Neural cell (in vitro differentiated cells): ENCODE results near the gene EPS8L2. TPM values are rescaled to one million over a fixed set of nuclear protein-coding genes. Genes with fewer than 3 reads are reported as not detected.

ENCODE experiments used
- H2AFZ ChIP-seq: fragments of 200-600, 300-800 bp; sonication (generic), shearing (Covaris generic); 2 replicates; pipeline ENCODE4 v1.6.0; 2014; ENCODE audit warnings: low read depth, mild to moderate bottlenecking, antibody characterized with exemption, low read length, moderate library complexity
- H3F3A ChIP-seq: fragments of 200-600 bp; shearing (Covaris generic); 2 replicates; pipeline ENCODE4 v1.6.1; 2016; ENCODE audit warnings: mild to moderate bottlenecking, moderate library complexity, mixed read lengths, antibody characterized with exemption, low read length; ENCODE audit not compliant: insufficient read depth, poor library complexity, severe bottlenecking
- H3K27ac ChIP-seq: fragments of 200-600, 300-800 bp; sonication (generic), shearing (Covaris generic); 2 replicates; pipeline ENCODE4 v1.5.1; 2014; ENCODE audit warnings: mild to moderate bottlenecking, low read length, moderate library complexity
- H3K27me3 ChIP-seq: fragments of 300-800, 200-600 bp; sonication (generic), shearing (Covaris generic); 2 replicates; pipeline ENCODE4 v1.6.0; 2014; ENCODE audit warnings: mild to moderate bottlenecking, low read depth, low read length, moderate library complexity; ENCODE audit not compliant: insufficient read depth
- H3K36me3 ChIP-seq: fragments of 300-800, 200-600 bp; sonication (generic), shearing (Covaris generic); 2 replicates; pipeline ENCODE4 v1.5.1; 2014; ENCODE audit warnings: mild to moderate bottlenecking, antibody characterized with exemption, low read length, moderate library complexity; ENCODE audit not compliant: insufficient read depth
- H3K4me2 ChIP-seq: fragments of 300-800, 200-600 bp; sonication (generic), shearing (Covaris generic); 2 replicates; pipeline ENCODE4 v1.6.0; 2014; ENCODE audit warnings: mild to moderate bottlenecking, low read length
- H3K4me3 ChIP-seq: fragments of 300-800, 200-600 bp; sonication (generic), shearing (Covaris generic); 2 replicates; pipeline ENCODE4 v1.5.1; 2014; ENCODE audit warnings: mild to moderate bottlenecking, low read length, moderate library complexity
- H3K79me2 ChIP-seq: fragments of 200-600 bp; shearing (Covaris generic); replicated peaks from 2 replicates; pipeline ENCODE4 v1.6.0; 2014; ENCODE audit warnings: mild to moderate bottlenecking, low read length, moderate library complexity; ENCODE audit not compliant: insufficient read depth
- H3K9ac ChIP-seq: fragments of 300-800, 200-600 bp; sonication (generic), shearing (Covaris generic); 2 replicates; pipeline ENCODE4 v1.6.1; 2016; ENCODE audit warnings: mild to moderate bottlenecking, low read length, mixed read lengths
- H3K9me2 ChIP-seq: fragments of 200-600 bp; shearing (Covaris generic); 2 replicates; pipeline ENCODE4 v1.6.1; 2016; ENCODE audit warnings: mild to moderate bottlenecking, low read length, mixed read lengths; ENCODE audit not compliant: insufficient read depth
- H3K9me3 ChIP-seq: fragments of 200-600, 300-800 bp; sonication (generic), shearing (Covaris generic); 2 replicates; pipeline ENCODE4 v1.6.1; 2016; ENCODE audit warnings: mild to moderate bottlenecking, mixed run types, low read length, moderate library complexity, mixed read lengths
- H4K20me1 ChIP-seq: fragments of 200-600 bp; shearing (Covaris generic); 2 replicates; pipeline ENCODE4 v1.6.1; 2016; ENCODE audit warnings: mild to moderate bottlenecking, mixed run types; ENCODE audit not compliant: insufficient read depth
- CTCF ChIP-seq: fragments of 450-650 bp; IDR thresholded peaks from 2 replicates; pipeline ENCODE4 v1.5.1; 2014; ENCODE audit warnings: antibody characterized with exemption, mild to moderate bottlenecking, moderate library complexity; ENCODE audit not compliant: poor library complexity, severe bottlenecking
- EP300 ChIP-seq: fragments of 450-650 bp; conservative IDR thresholded peaks from 2 replicates; pipeline ENCODE4 v1.6.1; 2014; ENCODE audit warnings: antibody characterized with exemption, mild to moderate bottlenecking, moderate library complexity; ENCODE audit not compliant: poor library complexity, severe bottlenecking
- EZH2 ChIP-seq: fragments of 200-600, 300-800 bp; shearing (Covaris generic), sonication (generic); IDR thresholded peaks from 2 replicates; pipeline ENCODE4 v1.6.1; 2014; ENCODE audit warnings: antibody characterized with exemption, low read length, borderline replicate concordance, mild to moderate bottlenecking; ENCODE audit not compliant: insufficient read depth, poor library complexity, severe bottlenecking
- MXI1 ChIP-seq: fragments of 450-650 bp; conservative IDR thresholded peaks from 2 replicates; pipeline ENCODE4 v1.6.1; 2014; ENCODE audit warnings: antibody characterized with exemption, mild to moderate bottlenecking; ENCODE audit not compliant: poor library complexity, severe bottlenecking
- POLR2AphosphoS5 ChIP-seq: IDR thresholded peaks from 2 replicates; pipeline ENCODE4 v1.6.1; 2012
- RAD21 ChIP-seq: fragments of 450-650 bp; conservative IDR thresholded peaks from 2 replicates; pipeline ENCODE4 v1.6.1; 2014; ENCODE audit warnings: antibody characterized with exemption, mild to moderate bottlenecking, moderate library complexity
- REST ChIP-seq: IDR thresholded peaks from 2 replicates; pipeline ENCODE4 v1.6.1; 2012; ENCODE audit warnings: borderline replicate concordance
- SMC3 ChIP-seq: fragments of 450-650 bp; conservative IDR thresholded peaks from 2 replicates; pipeline ENCODE4 v1.6.1; 2014; ENCODE audit warnings: antibody characterized with exemption, mild to moderate bottlenecking, moderate library complexity; ENCODE audit not compliant: poor library complexity
- TAF1 ChIP-seq: IDR thresholded peaks from 2 replicates; pipeline ENCODE4 v1.6.1; 2012; ENCODE audit warnings: low read depth
- polyA plus RNA-seq: library from polyadenylated mRNA; depleted of rRNA; stranded (reverse); fragments of >200 nt; gene quantifications from 2 replicates; pipeline ENCODE4 v1.2.3, GENCODE V29; 2014

EPS8L2 gene
- polyA plus RNA-seq, 1 donor from 2014 or later = 7.5 TPM

- Histone ChIP-seq H3K27me3 (peaks cover 47% of the 10 kb centered on the region), H2AFZ (no peak overlapping the region), H3K4me3 (no peak overlapping the region), H3K9ac (no peak overlapping the region), H3K9me2 (no peaks in the 10 kb centered on the region), H3K27ac (no peak overlapping the region), H4K20me1 (no peaks in the 10 kb centered on the region), H3K4me2 (no peak overlapping the region), H3F3A (no peaks in the 10 kb centered on the region), H3K36me3 (no peaks in the 10 kb centered on the region), H3K9me3 (no peaks in the 10 kb centered on the region), H3K79me2 (no peaks in the 10 kb centered on the region)
- TF ChIP-seq RAD21 (no peak), TAF1 (no peak), REST (no peak), POLR2AphosphoS5 (no peak), CTCF (no peak), MXI1 (no peak)
Measured at GRCh38 chr11:721741-722345, 15.8 kb downstream of the EPS8L2 start.

- H3K79me2 ChIP-seq = no peaks in the 10 kb centered on the region
- no peaks in the 10 kb centered on the region for H3K9me2 ChIP-seq
- no peaks in the 10 kb centered on the region for H3K36me3 ChIP-seq
- H3K9ac ChIP-seq = no peak overlapping the region
- H3K27me3 ChIP-seq = peaks cover 52% of the 10 kb centered on the region
- no peaks in the 10 kb centered on the region for H3K9me3 ChIP-seq
- TF ChIP-seq RAD21 (no peak), MXI1 (no peak), REST (no peak), EP300 (no peak), SMC3 (no peak), CTCF (no peak), TAF1 (no peak), EZH2 (no peak)
- no peaks in the 10 kb centered on the region for H3F3A ChIP-seq
- H3K4me3 ChIP-seq = no peak overlapping the region
- no peaks in the 10 kb centered on the region for H4K20me1 ChIP-seq
- no peak overlapping the region for H2AFZ ChIP-seq
- H3K27ac ChIP-seq = no peak overlapping the region
- H3K4me2 ChIP-seq = no peak overlapping the region
Measured at GRCh38 chr11:722346-722811, 16.3 kb downstream of the EPS8L2 start.
